NCI-H146 treated with DMSO at 0.1 percent for 48 hours (cell line): ENCODE results near the gene CAMK2D.

Experiments
- DNase-seq: peaks from one replicate; lab custom pipeline; 2025; ENCODE audit not compliant: unreplicated experiment; lab: John Stamatoyannopoulos, UW

The CAMK2D gene

DNA sequence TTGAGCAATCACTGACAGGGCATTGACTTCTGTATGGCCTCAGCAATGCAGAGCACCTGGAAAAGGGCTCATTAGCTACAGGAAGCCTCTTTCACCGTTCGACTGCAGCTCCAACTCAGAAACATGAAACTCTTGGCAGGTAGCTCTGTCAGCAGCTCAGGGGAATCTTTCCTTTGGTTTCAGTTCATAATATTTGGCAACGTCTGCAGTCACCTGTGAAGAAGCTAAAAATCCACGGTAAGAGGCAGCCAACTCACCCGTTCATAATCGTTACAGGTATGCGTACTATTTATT lies 354.9 kb downstream of the CAMK2D start:
- DNase-seq, result no peak

GRCh38 chr4:113405874-113406722 lies 355.4 kb downstream of the CAMK2D start:
- no peak for DNase-seq

DNA sequence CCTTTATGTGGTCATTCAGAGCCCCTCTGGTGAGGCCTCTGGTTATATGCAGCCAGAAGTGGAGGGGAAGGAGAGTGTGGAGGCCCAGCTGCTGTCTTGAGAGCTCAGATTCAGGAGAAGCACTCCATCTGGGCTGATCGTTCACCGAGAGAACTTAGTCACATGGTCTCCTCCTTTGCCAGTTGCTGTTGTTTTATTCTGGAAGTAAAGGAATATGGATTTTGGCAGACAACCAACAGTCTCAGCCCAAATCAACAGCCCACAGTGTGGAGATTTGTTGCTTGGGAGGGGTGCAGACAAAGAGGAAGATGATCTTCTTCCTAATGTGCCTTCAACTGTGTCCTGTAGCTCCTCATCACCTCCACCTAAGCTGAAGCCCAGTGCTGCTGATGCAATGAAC lies 356.7 kb downstream of the CAMK2D start:
- no peak for DNase-seq

DNA sequence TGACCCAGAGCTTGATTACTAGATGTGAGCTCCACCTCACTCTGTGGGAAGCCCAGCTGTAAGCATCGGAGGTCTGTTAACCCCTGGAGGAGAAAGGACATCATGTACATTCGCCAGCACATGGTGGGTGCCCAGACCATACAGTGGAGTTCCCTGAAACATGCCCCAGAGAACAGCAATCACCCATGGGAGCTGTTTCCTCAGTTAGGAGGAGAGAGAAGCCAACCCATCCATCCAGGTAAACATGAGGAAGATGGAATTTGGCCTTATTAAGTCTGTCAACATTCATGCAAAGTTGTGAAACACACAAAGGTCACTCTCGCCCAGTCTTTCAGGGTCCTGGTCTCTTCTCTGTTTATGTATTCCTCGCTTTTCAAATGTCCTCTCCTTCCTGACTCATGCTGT lies 357.4 kb downstream of the CAMK2D start:
- DNase-seq, result no peak
